Stimulated activated CD8-positive, alpha-beta memory T cell treated with anti-CD3 and anti-CD28 coated beads, Interleukin-4, amount 100 ng/mL, for 24 hours (primary cell): ENCODE data around the gene MTARC2.

ENCODE experiments used
- DNase-seq: peaks from one replicate; pipeline ENCODE4 v3.0.0-alpha.2; 2020; ENCODE audit warnings: low read depth

Gene MTARC2

DNA sequence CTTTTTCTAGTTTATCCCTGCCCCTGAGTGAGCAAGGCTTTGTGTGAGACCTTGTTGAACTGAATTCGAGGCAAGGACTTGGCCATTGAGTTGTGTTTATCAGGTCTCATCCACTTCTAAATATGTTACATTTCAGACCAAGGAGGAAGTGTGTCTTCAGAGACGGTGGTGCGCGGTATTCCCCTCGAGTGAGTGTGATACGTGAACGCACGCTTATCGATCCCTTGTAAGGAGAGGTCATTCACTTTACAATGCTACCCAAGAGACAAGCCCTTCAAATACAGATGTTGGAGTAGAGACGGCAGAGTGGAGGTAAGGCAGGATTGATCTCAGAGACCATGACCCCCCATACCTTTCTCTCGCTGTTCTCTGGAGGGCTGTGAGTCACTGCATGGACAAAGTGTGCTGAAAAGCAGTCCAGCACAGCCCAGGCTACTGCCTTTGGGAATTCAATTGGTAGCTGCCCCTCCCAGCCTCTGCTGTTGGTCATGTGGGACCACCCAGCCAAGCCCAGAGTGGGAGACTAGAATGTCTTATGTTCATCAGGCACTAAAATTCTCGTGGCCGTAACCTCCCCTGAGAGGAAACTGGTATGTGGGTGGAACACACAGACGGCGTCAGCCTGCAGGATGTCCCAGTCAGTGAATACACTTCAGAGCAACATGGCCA lies 22.3 kb downstream of the MTARC2 start:
- DNase-seq = no peak

DNA sequence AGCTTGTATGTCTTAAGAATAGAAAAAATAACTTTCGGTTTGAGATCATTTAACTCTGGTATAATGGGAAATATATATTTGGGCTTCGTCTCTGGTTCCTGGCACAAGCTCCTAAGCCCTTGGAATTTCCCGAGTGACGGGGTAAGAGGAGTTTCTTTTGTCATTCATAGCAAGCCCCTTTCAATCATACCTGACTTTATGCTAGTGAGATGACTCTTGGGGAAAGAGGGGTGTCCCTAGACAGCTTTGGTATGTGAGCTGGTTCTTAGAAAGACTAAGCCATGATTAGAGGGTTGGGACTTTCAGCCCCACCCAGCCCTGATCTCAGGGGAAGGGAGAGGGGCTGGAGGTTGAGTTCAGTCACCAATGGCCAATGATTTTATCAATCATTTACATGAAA lies 24.7 kb downstream of the MTARC2 start:
- DNase-seq = no peak

DNA sequence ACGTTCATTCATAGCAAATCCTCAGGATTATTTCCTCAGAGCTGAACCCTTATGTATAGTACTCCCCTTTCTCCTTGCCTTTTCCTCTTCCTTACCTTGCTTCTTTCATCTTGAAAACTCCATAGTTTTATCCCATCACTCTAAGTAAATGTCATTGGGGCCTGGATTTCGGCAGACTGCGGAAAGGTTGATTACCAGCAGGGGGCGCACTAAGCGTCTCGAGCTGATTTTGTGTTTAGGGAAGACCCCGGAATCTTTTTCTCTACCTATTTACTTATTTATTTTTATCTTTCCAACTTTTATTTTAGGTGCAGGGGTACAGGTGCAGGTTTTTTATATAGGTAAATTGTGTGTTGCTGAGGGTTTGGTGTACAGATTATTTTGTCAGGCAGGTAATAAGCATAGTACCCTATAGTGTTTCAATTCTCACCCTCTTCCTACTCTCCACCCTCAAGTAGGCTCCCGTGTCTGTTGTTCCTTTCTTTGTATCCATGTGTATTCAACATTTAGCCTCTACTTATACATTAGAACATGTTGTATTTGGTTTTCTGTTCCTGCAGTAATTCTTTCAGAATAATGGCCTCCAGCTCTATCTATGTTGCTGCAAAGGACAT lies 27.2 kb downstream of the MTARC2 start:
- DNase-seq = peak; percentile 9

DNA sequence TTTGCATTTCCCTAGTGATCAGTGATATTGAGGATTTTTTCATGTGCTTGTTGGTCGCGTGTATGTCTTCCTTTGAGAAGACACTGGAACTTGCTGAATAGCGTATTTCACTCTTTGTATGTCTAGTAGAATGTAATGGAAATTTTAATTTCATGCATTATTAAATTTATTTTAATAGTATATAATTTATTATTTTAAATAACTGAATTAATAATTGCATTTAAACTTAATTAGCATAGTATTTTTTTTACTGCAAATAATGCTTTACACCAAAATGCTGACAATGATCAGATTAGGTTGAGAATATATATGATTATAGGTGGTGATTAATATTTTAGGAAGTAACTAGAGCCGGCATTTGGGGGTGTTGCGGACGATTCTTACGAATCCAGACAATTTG lies 28.1 kb downstream of the MTARC2 start:
- DNase-seq = no peak

DNA sequence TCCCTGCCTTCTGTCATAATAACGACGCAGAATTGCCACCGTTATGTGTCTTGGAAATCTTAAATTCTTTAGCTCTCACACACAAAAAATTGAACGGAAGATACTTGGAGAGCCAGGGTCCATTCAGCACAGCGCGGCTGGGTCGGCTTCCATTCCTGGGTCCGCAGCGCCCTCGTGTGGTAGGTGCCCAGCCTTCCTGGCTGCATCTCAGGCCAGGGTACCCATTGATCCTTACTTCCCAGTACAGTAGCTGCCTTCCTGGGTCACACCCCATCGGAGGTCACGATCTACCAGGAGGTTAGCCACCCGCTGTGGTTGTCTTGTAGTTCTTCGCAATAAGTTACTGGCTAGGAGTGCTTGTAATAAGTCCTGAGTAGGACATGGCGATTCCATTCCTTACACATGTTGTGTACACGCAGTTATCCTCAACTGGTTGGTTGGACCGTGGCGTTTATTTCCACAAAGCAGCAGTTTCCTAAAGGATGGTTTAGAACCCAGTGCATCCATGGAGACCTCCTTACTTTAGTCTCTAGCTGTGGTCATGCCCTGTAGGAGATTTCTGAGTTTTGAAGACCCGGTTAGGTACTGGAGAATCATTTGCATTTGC lies 28.7 kb downstream of the MTARC2 start:
- DNase-seq = peak; percentile 41

DNA sequence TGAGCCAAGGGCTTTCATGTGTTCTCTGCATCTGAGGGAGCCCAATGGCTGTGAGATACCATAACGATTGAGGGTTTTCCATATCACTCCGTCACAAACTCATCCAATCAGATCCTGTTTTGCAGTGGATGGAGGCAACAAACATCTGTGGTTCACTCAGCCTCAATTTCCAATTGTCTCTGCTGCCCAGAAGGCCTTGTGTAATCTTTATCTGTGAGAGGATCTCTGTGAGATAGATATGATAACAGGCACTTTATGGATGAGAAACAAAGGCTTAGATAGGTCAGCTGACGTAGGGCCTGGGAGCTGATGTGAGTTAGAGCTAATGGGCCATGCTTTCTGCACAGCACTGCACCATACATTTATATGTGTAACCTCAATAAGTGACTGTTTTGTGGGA lies 35.3 kb downstream of the MTARC2 start:
- no peak for DNase-seq

DNA sequence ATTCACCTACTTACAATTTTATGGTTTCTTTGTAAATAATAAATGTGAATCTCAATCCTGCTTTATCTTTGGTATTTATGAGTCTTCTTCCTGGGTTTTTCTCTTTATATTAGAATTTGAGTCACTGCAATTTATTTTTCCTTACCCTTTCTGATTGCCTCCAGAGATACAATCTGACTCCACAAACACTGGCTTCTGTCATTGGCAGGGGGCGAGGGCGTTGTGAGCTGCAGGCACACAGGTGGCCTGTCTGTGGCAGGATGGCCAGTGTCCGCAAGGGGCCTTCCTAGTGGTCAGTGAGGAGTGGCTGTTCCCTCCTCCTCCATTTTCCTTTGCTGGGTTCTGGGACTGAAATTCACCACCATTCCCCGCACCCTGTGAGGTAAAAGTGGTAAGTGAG lies 36.6 kb downstream of the MTARC2 start:
- no peak for DNase-seq

DNA sequence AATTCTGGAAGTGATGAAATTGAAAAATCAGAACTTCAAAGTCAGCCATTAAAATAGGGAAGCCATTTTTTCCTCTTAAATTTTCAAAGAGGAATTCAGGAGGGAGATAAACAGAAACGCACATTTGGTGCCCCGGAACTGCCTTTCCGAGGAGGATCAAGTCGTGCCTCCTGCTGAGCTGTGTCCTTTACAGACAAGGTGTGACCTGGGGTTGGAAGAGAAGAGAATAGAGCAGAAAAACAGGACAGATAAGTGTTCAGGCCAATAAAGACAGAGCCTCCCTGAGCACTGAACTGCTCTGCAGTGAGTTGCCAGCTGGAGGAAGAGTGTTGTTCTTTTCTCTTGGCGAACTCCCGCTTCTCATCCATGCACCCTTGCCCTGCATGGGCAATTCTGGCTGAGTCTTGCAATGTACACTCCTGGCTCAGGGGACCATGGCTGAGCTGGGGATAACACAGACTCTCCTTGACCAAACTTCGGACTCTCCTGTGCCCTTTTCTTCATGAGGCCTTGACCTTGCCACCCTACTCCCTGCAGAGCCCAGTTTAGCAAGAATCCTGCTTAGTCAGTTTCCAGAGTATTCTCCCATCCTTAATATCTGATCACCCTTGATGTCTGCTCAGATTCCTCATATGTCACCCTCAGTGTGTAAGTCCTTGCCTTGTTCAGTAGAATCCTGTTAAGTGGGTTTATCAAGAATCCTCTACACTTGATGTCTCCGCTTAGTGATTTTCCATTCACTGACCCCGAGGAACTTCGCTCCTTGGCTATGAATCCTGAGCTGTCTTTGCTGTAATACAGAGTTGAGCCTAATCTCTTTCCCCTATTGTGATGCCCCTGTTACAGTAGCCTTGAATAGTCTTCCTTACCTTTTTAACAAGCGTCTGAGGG lies 37.3 kb downstream of the MTARC2 start:
- no peak for DNase-seq

DNA sequence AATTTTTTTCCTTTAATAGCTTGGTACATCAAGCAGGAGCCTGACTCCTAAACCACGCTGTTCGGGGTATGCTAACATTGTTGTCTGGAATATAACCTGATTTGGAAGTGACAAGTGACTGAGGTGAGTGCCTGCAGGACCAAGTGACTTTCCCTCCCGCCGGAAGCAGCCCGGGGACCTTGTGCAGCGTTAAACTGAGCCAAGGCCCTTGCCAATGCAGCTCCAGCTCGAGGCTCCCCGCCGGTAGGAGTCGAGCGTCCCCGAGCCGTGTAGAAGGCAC lies 37.9 kb downstream of the MTARC2 start:
- no peak for DNase-seq

DNA sequence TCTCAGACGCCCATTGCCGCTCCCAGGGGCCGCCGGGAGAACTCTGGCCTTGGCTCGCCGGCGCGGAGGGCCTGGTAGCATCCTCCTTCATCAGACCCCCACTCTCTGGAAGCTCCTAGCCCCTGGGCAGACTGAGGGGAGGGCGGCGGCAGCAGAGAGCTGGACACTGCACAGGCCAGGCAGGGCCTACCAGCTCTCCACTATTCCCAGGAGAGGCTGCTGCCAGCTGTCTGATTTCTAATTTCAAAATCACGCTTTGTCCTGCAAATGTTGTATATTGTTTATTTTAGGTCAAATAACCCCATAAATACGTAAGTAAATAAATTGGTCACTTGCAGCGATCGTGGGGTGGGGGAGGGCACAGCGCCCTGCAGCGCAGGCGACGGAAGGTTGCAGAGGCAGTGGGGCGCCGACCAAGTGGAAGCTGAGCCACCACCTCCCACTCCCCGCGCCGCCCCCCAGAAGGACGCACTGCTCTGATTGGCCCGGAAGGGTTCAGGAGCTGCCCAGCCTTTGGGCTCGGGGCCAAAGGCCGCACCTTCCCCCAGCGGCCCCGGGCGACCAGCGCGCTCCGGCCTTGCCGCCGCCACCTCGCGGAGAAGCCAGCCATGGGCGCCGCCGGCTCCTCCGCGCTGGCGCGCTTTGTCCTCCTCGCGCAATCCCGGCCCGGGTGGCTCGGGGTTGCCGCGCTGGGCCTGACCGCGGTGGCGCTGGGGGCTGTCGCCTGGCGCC lies 38.4 kb downstream of the MTARC2 start, which contains the start of gene MTARC1:
Gene MTARC1 (plus strand): TSS at position 577 of the 732 bp plus-strand sequence. CDS start 32 bp downstream, at position 609.
- DNase-seq = no peak

DNA sequence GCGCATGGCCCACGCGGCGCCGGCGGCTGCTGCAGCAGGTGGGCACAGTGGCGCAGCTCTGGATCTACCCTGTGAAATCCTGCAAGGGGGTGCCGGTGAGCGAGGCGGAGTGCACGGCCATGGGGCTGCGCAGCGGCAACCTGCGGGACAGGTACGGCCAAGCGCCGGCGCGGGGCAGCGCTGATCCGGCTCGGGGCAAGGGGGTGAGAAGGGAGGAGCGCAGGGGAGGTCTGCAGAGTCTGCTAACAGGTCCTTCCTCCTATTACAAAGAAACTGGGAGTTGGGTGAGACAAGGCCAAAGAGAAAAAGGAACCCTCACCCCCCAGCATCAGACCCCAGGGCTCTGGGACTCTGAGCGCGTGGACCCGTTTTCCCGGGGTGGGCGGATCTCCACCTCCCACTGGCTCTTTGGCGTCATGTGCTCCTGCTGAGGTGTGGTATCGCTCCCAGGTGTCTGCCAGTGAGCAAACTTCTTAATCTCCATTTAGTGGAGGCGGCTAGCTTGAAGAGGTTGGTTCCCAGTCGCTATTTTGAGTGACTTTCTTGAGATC lies 39.0 kb downstream of the MTARC2 start:
- DNase-seq = no peak

DNA sequence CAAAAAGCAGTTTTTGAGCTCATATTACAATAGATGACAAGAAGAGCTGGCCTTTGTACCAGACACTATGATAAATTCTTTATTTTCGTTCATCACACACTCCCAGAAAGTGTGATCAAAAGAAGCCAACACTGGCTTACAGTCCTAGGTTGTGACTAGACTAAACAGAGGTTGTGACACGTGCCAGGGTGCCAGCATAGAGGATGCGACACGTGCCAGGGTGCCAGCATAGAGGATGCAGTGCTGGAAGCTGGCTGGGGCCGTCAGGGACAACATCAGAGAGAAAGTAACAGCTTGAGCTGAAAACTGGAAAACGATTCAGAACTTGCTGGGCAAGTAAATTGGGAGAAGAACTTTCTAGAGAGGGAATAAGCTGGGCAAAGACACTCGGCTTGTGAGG lies 40.8 kb downstream of the MTARC2 start:
- no peak for DNase-seq

DNA sequence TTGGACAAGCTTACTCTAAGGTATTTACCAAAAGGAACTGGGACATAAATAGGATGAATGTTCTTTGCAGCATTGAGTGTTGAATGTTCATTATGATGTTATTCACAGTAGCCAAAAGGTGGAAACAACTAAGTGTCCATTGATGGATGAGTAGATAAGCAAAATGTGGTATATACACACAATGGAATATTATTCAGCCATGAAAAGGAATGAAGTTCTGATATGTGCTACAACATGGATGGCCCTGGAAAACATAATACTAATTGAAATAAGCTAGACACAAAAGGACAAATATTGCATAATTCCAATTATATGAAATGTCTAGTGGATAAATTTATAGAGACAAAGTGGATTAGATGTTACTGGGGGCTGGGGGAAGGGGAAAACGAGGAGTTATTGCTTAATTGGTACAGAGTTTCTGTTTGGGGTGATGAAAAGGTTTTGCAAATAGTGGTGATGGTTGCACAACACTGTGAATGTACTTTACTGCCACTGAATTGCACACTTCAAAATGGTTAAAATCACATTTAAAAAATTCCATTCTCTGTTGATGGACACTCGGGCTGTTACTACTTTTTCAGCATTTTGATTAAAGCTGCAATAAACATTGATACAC lies 41.5 kb downstream of the MTARC2 start:
- DNase-seq = no peak

DNA sequence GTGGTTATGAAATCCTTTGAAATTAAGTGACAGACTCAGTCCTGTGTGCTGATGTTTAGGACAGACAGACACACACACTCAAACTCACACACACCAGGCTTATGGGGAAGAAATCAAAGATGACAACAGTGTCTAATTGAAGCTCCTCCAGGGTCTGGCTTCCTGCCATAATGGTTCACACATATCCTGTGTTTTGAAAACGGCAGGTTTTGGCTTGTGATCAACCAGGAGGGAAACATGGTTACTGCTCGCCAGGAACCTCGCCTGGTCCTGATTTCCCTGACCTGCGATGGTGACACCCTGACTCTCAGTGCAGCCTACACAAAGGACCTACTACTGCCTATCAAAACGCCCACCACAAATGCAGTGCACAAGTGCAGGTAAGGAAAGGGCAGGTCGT lies 43.2 kb downstream of the MTARC2 start:
- no peak for DNase-seq

DNA sequence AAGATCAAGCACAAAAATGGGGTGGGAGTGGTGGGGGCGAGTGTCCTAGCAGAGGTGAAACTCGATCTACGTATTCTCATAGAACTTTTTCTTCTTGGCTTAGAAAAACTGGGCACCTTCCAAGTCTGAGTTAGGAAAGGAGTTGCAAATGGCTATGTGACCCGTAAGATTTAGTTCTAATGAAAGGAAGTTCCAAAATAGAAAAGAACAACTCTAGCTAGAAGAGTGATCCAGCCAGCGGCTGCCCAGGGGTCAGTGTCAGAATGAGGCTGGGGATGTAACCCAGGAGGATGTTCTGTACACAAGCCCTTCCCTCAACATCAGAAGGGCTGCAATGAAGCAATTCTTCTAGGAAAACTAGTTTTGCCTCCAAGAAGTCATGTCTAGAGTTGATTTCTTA lies 43.8 kb downstream of the MTARC2 start:
- no peak for DNase-seq

DNA sequence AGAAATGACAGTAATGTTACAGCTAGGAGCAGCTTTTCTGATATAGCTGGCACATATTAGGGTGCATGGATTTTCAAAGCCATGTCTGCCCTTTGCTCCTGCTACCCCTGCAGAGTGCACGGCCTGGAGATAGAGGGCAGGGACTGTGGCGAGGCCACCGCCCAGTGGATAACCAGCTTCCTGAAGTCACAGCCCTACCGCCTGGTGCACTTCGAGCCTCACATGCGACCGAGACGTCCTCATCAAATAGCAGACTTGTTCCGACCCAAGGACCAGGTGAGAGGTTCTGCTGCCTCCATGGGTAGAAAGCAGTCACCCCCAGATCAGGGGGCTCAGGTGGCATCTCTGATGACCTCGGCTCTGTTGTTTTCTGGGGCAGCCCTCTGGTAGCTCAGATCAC lies 48.4 kb downstream of the MTARC2 start:
- no peak for DNase-seq

DNA sequence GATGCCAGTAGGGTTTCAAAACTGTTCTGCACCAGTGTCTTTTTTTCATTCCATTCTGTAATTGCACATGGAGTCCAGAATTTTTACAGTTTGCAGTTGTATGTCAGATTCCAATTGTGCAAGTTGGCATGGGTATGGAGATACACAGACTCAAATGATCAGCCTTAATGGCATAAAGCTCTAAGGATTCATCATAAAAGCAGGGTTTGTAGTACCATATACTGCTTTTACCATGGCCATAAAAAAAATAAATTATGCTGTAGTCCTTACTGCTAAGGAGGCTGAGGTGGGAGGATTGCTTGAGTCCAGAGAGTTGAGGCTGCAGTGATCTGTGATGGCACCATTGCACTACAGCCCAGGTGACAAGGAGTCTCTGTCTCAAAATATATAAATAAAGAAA lies 48.9 kb downstream of the MTARC2 start:
- DNase-seq = no peak

DNA sequence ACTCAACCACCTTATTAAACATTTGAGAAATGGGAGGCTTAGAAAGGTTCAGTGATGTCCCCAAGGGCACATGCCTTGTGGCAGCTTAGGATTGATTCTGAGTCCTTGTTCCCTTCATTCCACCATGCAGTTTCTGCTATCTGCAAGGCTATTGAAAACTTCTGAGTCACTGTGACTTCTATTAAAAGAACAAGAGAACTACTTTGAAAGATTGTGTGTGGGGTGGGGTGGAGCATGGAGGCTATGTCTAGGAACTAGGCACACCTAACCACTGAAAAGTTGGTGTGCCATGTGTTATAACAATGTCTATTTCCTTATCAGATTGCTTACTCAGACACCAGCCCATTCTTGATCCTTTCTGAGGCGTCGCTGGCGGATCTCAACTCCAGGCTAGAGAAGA lies 49.4 kb downstream of the MTARC2 start:
- no peak for DNase-seq

DNA sequence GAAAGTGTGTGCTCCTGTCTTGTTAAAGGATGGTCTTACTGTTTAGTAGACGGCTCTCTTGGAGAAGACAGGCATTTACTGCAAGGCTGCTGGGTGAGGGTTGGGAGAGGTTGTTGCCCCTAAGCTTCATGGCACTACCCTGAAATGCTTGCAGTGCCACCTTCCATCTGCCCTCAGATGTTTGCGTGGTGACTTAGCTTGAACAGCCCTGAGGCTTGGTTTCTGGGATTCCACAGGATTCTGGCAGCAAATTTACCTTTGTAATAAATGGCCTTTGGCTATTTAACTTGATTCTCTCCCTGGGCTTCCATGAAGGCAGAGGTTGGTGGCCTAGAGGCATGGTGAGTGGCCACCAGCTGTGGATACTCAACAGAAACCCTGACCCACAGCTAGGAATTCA lies 50.2 kb downstream of the MTARC2 start:
- no peak for DNase-seq

DNA sequence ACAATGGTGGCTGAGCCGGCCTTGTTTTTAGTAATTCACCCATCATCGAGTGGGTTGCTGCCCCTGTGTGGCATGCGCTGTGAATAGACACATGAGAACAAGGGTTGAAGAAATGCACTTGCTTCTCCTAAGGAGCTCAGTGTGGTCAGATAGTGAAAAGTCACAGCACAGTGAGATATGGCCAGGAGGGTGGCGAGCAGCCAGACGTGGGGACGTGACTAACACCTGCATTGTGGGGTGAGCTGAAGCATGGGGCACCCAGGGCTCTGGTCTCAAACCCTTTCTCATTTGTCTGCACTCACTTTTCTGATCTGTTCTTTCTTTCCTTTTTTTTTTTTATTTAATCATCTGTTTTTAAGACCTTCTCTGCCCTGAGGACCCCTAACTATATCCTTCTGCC lies 52.1 kb downstream of the MTARC2 start:
- DNase-seq = no peak

DNA sequence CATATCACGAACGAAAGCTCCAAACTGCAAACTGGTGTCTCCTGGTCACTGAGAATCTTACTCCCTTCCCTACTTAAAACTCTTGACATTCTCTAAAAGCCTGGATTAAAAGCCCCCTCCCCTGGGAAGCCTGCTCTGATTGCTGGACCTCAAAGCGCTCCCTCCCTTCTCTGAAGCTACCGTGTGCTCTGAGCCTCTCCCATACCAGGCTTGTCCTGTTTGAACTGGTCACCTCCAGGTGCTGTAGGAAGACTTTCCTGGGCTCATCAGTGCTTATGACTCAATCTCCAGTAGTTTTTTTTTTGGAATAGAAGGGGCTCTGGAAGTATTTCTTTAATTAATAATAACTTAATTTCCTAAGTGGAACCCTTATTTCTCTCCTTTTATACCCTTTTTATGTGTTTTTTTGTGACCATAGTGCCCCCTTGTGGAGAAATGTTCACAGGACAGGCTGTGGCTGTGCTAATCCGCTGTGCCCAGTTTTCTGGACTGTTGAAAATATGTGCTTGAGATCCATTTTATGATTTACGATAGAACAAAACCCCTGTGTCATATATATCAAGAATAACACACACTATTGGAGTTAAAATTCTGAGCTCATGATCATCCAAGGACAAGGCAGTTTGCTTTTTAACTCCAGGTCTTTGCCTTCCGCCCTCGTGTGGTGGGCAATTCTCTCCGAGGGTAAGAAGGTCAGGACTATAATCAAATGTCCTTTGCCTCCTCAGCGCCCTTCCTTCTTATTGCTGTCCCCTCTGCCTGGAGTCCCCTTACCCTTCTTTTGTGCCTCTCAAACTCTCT lies 55.5 kb downstream of the MTARC2 start:
- no peak for DNase-seq
